GDM1 (cell line): ENCODE measurements around the gene TAPBPL.
A peak's percentile ranks its signal among the peaks of the same experiment; 100 is the strongest.

Source experiments
- DNase-seq: peaks from one replicate; lab custom pipeline; 2025; lab: John Stamatoyannopoulos, UW

Gene TAPBPL

GRCh38 chr12:6437586-6437985 is 14.3 kb upstream of the TAPBPL start:
- no peak for DNase-seq

DNA sequence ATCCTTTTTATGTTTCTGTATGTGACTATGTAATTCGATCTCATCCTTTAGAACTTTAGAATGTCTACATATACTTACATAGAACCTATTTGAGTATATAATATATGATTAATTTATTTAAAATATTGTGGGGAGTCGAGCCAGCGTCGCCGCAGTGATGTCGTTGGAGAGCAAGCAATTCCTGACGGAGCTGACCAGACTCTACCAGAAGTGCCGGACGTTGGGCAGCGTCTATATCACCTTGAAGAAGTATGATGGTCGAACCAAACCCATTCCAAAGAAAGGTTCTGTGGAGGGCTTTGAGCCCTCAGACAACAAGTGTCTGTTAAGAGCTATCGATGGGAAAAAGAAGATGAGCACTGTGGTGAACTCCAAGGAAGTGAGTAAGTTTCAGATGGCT is 13.5 kb upstream of the TAPBPL start:
- no peak for DNase-seq

DNA sequence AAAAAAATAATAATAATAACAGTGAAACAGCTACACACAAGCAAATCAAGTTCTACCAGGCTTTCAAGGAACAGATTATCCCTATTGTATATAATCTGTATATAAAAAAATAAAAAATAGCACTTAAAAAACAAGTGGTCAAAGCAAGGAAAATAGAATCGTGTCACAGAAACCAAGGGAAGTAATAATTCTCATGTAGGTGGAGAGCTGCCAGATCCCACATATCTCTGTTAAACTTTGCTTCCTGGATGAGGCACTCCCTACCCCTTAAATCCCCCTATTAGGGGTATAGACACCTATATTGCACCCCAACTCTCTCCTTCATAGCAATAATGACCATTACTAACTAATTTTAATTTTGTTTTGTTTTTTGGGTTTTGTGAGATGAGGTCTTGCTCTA is 11.5 kb upstream of the TAPBPL start:
- no peak for DNase-seq

DNA sequence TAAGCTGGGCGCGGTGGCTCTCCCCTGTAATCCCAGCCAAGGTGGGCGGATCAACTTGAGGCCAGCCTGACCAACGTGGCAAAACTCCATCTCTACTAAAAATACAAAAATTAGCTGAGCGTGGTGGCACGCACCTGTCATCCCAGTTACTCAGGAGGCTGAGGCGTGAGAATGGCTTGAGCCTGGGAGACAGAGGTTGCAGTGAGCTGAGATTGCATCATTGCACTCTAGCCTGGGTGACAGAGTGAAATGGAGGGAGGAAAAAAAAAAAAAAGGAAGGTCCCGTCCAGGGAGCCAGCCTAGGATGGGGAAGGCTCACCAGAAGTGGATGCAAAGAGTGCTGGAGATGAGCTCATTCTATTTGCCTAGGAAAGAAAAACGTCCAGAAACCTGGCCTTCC is 9.0 kb upstream of the TAPBPL start:
- no peak for DNase-seq

DNA sequence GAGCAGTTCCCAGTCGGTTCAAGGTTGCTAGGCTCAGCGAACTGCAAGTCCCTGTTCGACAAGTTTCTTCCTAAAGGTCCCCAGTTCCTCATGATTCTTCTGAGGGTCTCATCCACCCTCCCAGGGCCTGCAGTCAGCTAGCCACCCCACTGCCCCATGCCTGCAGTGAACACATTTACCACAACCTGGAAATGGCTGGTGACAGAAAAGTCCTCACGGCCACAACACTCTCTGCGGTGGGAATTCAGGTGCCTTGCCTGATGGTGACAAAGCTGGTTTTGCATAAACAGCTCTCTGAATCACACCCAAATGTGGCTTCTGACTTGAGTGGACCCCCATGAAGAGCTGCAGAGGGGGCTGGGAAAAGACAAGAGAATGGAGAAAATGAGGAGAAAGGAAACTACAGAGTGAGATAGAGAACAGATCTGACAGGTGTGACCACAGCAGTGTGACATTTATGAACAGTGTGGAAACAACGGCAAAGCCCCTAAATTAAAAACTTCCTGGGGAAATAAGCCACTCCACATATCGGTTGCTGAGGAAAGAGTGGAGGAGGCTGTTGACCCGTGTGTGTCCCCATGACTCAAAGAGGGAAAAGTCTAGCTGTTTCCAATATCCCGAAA is 8.4 kb upstream of the TAPBPL start:
- DNase-seq = no peak

- DNase-seq = no peak
Measured at GRCh38 chr12:6444031-6444430, 7.8 kb upstream of the TAPBPL start.

DNA sequence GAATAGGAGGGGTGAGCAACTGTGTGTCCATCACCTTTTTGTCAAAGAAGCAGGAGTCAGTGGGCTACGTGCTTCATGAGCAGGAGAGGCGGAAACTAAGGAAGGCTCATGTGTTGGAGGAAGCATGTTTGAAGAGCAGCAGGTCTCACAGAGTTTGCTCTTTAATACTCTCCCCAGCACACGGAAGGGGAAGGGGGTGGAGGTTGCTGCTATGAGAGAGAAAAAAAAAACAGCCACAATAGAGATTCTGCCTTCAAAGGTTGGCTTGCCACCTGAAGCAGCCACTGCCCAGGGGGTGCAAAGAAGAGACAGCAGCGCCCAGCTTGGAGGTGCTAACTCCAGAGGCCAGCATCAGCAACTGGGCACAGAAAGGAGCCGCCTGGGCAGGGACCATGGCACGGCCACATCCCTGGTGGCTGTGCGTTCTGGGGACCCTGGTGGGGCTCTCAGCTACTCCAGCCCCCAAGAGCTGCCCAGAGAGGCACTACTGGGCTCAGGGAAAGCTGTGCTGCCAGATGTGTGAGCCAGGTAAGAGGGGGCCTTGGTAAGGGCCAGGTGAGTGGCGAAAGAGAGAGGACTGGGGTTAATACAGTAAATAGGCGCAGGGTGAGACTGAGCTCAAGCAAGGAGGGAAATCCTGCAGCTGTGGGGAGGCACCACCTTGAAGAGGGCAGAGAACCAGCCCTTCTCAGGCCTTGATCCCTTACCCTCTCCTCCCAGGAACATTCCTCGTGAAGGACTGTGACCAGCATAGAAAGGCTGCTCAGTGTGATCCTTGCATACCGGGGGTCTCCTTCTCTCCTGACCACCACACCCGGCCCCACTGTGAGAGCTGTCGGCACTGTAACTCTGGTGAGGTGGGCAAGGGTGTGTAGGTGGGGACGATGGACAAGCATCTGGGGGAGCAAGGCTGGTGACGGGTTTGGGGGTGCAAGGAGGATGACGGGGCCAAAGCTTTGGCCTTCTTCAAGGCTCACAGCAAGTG is 6.8 kb upstream of the TAPBPL start, which contains the start of gene CD27:
TSS of gene CD27 (plus strand) at position 252 of the 985 bp plus-strand sequence. CDS start at position 393, 141 bp downstream.
- no peak for DNase-seq

DNA sequence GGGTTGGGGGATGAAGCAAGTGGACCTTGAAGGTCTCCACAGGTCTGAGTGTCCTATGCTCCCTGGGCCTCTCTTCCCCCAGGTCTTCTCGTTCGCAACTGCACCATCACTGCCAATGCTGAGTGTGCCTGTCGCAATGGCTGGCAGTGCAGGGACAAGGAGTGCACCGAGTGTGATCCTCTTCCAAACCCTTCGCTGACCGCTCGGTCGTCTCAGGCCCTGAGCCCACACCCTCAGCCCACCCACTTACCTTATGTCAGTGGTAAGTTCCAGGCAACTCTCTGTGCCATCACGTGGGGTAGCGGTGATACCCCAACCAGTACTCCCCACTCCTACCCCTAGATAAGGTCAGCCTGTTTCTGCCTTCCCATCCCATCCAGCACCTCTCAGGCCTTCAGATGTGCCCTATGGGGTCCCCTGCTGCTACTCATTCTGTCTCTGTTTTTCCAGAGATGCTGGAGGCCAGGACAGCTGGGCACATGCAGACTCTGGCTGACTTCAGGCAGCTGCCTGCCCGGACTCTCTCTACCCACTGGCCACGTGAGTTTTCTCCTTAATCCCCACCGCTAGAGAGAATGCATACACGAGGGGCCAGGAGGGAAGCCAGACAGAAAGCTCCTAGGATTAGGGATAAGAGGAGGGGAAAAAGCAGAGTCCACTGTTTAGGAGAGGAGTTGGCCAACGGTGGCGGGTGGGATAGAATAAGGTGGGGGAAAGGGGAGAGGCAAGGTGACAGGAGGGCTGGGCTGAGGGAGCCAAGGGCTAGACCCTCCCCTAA is 1.6 kb upstream of the TAPBPL start:
- no peak for DNase-seq

DNA sequence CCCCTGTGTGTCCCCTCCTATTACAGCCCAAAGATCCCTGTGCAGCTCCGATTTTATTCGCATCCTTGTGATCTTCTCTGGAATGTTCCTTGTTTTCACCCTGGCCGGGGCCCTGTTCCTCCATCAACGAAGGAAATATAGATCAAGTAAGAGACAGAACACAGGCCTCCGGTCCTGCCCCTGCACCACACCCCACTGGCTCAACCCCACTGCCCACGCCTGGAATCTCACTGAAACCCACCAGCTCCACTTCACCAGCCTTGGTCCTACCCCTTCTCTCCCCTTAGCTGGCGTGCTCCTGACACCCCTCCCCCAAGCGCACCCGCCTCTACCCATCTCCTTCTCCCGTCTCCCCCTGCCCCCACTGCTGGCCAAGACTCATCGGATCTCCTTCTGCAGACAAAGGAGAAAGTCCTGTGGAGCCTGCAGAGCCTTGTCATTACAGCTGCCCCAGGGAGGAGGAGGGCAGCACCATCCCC is 934 bp upstream of the TAPBPL start:
- no peak for DNase-seq

- no peak for DNase-seq
Measured at GRCh38 chr12:6452245-6452943, 552 bp downstream of the TAPBPL start.

DNA sequence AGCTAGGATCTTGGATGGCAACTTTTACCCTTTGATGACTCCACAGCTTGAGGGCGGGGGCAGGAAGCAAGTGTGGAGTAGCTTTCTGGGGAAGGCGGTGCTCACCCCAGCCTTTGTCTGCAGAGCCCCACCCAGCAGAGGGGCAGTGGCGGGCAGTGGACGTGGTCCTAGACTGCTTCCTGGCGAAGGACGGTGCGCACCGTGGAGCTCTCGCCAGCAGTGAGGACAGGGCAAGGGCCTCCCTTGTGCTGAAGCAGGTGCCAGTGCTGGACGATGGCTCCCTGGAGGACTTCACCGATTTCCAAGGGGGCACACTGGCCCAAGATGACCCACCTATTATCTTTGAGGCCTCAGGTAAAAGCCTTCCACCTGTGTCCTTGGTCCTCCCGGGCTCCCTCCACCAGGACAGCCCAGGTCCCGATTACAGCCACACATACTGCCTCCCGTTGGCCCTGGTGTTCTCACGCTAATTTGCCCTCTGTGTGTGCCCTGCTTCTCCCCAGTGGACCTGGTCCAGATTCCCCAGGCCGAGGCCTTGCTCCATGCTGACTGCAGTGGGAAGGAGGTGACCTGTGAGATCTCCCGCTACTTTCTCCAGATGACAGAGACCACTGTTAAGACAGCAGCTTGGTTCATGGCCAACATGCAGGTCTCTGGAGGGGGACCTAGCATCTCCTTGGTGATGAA is 1.2 kb downstream of the TAPBPL start:
- no peak for DNase-seq

DNA sequence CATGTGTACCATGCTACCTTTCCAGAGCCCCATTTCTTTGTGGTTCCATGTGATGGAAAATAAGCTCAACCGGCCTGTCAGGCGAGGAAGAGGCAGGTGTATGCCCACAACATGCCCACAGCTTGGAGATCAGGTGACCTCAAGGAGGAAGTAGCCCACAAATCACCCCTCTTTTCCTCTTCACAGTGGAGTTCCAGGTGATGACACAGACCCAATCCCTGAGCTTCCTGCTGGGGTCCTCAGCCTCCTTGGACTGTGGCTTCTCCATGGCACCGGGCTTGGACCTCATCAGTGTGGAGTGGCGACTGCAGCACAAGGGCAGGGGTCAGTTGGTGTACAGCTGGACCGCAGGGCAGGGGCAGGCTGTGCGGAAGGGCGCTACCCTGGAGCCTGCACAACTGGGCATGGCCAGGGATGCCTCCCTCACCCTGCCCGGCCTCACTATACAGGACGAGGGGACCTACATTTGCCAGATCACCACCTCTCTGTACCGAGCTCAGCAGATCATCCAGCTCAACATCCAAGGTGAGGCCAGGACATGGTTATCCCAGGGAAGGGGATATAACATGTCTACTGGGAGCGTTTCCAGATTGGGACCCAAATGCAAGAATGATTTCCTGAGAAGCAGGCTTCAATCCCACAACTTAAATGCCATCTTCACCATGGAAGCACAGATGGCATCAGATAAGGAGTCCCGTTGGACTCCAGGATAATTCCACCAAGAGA is 5.5 kb downstream of the TAPBPL start:
- no peak for DNase-seq

DNA sequence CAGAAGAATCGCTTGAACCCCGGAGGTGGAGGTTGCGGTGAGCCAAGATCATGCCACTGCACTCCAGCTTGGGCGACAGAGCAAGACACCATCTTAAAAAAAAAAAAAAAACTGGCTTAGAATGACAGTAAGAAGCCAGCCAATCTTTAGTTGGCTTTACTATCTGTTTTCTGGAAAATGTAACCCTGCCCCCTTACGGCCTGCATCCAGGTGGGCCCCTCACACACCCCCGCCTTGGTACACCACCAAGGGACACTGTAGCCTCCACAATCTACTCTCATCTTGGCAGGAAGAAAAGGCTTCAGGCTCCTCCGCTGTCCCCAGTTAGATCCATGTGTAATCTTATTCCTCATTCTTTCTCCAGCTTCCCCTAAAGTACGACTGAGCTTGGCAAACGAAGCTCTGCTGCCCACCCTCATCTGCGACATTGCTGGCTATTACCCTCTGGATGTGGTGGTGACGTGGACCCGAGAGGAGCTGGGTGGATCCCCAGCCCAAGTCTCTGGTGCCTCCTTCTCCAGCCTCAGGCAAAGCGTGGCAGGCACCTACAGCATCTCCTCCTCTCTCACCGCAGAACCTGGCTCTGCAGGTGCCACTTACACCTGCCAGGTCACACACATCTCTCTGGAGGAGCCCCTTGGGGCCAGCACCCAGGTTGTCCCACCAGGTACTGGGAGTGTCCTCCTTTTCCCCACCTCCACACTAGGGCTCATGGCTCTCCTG is 6.6 kb downstream of the TAPBPL start:
- no peak for DNase-seq

- DNase-seq = no peak
Measured at GRCh38 chr12:6459004-6459337, 7.1 kb downstream of the TAPBPL start.

DNA sequence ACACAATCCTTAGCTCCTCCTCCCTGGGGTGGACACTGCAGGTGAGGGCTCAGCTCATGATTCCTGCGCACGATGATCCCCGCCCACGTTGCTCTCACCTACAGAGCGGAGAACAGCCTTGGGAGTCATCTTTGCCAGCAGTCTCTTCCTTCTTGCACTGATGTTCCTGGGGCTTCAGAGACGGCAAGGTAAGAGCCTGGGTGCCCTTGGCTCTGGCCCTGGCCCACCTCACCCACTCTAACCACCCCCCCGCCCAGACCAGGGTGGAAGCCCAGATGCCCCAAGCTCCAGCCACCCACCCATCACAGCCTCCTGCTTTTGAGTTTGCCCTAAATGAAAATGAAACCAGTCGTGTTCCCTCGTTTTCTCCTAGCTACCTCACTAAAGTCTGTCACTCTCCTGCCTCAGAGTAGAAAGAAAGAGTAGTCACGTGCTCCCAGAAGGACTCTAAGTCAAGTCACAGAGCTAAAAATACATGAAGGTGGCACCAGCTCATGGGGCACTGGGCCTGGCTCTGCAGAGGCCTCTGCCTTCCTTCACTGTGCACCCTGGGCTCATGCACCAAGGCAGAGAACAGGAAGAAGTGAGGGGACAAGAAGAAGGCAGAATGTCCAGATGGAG is 9.0 kb downstream of the TAPBPL start:
- DNase-seq = no peak

GRCh38 chr12:6461401-6462233 is 9.8 kb downstream of the TAPBPL start:
- peak; percentile 91 for DNase-seq

DNA sequence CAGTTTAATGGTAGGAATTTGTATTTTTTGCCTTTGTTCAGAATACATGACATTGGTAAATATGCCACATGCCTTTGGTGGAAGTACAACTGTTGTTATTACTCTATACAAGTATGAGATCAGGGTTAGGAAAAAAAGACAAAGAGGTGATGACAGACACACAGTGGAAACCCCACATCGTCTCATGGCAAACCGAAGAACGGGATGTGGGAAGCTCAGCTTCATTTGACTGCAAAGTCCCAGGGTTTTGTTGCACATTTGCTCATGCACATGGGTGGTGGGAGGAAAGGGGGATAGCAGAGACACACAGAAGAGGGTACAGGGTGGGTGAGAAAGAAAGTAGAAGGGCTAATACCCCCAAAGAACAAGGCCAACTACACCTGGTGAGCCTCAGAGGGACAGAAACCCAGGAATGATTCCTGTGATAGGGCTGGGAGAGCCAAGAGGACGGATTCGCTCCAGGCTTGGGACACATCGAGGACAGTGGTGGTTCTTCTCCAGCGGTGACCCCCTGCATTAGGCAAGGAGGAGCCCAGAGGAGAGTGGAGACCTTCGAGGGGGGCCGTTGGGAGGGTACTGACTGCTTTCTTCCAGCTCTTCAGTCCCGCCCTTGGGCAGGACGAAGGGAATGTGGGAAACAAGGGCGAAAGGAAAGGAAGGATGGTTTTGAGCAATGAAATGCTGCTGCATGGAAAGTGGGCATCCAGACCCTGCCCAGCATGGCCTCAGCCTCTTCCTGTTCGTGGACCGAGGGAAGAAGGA is 10.6 kb downstream of the TAPBPL start:
- no peak for DNase-seq

DNA sequence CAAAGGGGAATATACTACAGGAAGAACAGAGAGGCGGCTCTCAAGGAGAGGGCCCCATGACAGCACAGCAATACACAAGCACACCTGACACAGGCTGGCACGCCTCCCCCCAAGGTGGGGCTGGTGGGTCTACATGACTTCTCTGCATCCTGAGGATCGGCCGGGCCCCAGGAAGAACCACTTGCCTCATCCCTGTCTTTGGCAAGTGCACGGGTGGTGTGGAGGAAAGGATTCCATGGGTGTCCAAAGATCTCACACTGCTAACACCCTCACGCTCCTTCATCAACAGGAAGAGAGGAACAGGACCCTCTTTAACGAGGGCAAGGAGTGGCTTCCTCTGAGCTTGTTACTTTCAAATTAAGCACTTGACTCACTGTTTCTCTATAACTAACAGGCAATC is 11.4 kb downstream of the TAPBPL start:
- DNase-seq = no peak
